Activated CD4-positive, alpha-beta T cell treated with anti-CD3 and anti-CD28 coated beads for 4 hours (primary cell): ENCODE results near the gene CFAP119.

Experiments
- DNase-seq, 2 donors: peaks; one replicate each; pipeline ENCODE4 v3.0.0-alpha.2; 2020

Gene CFAP119

DNA sequence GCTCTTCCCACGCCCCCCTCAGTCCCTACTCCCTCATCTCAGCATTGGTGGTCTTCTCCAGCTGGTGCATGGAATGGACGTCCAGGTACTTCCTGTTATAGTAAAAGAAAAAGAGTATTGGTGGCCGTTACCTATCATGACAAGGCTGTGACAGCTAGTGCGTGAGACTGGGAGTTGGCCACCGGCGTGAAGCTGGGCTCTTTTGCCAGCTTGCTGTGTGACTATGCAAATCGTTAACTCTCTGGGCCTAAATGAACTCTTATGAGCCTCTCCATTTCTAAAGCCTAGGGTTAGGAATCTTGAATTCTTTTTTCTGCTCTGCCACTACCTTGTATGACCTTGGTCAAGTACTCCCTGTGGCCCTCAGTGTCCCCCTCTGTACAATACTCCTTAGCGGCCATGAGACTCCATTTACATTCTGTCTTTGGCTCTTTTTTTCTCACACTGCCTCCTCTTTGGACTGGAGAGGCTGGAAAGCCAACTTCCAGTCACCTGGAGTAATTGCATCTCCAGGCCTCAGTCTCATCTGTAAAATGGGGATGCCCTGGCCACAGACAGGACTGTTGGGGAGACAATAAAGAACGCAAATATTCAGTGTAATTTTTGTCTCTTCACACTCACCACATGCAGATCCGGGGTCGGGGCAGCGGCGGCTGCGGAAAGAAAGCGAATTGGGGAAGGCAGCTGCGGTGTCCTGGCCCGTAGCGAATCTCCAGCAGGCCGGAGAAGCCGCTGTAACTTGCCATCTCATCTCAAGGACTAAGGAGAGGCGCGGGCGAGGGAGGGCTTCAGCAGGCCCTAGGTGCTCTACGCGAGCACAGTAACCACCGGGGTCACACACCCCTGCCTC, 1.1 kb downstream of the CFAP119 start:
- DNase-seq = no peak

DNA sequence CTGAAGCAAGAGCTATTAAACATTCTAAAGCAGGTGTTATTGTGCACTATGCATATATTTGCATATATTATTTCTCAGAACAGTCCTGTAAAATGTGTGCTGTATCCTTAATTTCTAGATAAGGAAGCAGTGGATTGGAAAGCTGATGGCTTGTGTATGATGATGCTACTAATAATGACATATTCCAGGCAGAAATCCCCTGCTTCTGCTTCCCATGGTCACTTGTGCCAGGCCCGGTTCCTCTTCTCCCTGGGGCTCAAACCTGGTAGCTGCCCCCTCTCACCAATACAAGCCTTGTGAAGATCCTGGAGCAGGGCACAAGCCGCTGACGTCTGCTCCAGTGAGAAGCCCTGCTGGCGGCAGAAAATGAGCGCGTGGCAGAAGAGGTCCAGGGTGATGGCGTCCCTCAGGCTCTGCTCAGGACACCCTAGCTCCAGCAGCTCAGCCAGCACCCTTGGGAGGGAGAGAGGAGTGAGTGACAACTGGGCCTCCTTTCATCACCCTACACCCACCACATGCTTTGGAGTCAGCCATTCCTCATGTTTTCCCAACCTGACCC, 1.8 kb downstream of the CFAP119 start:
- no peak for DNase-seq

DNA sequence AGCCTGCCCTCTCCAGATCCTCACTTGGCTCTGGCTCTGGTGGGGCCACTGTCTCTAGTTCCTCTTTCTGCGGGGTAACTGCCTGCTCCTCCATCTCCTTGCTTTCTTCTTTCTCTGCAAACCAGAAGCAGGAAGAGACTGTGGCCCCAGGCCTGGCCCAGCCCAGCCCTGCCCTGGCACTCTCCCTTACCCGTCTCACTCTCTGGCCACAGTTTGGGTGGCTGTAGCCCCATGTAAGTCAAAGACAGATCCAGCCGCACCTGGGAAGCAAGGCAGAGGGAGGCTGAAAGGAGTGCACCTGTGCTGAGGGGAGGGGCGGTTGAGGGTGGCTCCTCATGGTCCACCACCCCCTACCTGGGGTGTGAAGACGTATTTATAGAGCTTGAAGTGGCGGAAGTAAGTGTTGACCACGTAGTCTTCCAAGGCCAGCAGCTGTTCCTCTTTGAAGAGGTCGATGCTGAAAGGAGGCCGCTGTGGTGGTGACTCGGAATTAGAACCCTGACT, 2.8 kb downstream of the CFAP119 start:
- no peak for DNase-seq

DNA sequence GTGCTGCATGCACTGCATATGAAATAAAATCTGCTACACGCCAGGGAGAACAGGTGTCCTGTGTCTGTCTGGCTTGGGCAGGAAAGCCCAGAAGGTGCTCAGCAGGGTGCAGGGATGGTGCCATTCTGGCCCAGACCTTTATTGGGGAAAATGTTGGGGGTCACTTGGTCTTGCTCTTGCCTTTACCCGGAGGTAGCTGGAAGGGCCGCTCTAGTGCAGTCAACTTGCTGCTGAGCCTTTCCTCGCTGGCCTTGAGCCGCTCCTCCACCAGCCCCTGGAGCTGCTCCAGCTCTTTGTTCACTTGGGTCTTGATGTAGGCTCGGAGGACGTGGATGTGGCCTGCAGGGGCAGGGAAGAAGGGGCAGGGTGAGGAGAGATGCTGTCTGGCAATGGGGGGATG, 4.5 kb downstream of the CFAP119 start:
- DNase-seq = no peak

DNA sequence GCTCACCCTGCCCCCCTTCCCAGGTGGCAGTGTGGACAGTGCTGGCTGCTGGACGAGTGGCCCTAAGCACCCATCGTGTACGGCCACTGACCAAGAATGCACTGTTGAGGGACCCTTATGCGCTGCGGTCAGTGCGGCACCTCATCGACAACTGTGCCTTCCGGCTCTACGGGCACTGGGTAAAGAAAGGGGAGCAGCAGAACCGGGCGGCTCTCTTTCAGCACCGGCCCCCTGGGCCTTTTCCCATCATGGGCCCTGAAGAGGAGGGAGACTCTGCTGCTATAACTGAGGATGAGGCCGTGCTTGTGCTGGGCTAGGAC, 5.1 kb downstream of the CFAP119 start:
- DNase-seq = no peak

DNA sequence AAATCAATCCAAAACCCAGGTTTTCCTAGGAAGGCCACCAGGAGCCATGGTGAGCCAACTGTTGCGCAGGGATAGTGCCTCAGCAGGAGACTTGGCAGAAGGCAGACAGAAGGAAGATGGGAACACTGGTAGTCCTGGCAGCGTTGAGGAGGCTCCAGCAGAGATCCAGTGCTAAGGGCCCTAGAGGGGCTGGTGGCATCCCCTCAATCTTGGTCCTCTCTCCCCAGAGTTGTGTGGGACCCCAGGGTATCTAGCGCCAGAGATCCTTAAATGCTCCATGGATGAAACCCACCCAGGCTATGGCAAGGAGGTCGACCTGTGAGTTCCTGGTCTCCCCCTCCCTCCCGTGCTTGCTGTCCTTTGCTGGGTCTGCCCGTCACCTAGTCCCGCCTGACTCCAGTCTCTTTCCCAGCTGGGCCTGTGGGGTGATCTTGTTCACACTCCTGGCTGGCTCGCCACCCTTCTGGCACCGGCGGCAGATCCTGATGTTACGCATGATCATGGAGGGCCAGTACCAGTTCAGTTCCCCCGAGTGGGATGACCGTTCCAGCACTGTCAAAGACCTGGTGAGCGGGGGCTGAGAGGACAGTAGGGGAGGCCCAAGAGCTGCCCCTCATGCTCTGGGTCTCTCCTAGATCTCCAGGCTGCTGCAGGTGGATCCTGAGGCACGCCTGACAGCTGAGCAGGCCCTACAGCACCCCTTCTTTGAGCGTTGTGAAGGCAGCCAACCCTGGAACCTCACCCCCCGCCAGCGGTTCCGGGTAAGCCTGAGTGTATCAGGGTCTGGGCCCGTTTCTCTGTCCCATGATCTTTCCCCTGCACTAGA, 5.7 kb downstream of the CFAP119 start:
- no peak for DNase-seq

DNA sequence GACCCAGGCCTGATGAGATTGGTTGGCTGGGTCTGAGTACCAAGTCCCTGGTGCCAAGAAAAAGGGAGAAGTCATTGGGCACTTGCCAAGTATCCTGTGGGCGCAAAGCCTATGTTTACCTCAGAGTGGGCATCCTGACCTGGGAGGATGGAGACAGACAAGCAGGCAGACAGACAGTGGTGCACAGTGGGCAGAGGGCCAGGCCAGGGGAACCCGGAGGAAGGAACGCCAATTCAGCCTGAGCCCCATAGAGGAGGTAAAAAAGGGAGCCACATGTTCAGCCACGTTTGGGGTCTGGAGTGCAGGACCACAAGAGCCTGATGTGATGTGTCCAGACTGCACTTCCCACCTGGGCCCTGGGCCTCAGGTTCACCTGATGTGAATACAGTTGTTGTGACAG, 8.3 kb downstream of the CFAP119 start:
- DNase-seq = no peak

DNA sequence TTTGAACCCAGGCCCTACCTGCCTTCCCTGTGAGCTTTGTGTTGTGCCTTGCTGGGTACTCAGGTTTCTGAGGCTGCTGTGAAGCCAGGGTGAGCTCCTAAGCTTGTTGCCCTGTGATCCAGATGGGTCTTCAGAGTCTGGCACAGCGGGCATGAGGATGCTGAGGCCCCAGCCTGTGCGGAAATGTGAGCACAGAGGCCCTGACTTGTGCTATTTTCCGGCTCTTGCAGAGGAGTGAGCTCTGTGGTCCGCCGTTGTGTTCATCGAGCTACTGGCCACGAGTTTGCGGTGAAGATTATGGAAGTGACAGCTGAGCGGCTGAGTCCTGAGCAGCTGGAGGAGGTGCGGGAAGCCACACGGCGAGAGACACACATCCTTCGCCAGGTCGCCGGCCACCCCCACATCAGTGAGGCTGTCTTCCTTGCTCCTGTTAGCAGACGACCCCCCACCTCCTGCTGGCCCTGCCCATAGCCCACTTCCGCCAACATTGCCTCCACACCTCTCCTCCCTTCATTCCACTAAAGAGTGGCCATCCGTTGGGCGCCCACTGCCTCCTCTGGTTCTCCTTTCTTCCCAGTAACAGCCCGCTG, 10.9 kb downstream of the CFAP119 start:
- no peak for DNase-seq

DNA sequence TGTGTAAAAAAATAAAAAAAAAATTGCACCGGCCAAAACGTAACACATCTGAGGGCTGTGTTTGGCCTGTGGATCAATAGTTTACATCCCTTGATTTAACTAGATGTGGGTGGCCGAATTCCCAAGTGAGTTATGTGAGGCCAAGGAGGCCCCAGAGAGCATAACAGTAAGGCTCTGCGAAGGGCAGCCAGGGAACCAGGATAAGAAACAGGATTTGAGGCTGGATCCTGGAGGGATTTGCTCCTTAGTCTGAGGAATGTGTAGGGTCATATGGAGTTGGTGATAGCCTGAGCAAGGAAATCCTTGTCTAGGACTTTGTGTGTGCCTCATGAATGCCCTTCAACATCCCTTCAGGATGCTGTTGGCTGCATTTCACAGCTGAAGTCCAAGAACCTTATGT, 11.7 kb downstream of the CFAP119 start:
- DNase-seq = no peak

DNA sequence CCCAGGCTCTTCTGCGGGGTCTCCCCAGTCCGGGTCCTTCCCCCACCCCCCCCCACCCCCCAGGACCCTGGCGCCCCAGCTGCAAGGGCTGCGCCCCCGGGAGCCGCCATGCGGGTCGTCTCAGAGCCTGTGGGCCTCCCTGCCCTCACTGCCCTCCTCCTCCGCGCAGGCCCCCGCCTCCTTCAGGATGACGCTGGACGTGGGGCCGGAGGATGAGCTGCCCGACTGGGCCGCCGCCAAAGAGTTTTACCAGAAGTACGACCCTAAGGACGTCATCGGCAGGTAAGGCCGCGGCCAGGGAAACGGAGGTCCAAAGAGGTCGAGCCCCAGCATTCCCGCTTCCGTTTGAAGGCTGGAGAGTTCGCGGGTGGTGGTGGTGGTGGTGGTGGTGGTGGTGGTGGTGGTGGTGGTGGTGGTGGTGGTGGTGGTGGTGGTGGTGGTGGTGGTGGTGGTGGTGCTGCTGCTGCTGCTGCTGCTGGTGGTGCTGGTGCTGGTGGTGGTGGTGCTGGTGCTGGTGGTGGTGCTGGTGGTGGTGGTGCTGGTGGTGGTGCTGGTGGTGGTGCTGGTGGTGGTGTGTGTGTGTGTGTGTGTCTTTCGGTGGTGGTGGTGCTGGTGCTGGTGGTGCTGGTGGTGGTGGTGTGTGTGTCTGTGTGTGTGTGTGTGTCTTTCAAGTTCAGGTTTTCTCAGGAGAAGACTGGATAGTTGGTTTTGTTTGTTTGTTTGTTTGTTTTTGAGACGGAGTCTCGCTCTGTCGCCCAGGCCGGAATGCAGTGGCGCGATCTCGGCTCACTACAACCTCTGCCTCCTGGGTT, 13.0 kb downstream of the CFAP119 start:
- DNase-seq = peak in 1 of 2 donors; percentile 10

DNA sequence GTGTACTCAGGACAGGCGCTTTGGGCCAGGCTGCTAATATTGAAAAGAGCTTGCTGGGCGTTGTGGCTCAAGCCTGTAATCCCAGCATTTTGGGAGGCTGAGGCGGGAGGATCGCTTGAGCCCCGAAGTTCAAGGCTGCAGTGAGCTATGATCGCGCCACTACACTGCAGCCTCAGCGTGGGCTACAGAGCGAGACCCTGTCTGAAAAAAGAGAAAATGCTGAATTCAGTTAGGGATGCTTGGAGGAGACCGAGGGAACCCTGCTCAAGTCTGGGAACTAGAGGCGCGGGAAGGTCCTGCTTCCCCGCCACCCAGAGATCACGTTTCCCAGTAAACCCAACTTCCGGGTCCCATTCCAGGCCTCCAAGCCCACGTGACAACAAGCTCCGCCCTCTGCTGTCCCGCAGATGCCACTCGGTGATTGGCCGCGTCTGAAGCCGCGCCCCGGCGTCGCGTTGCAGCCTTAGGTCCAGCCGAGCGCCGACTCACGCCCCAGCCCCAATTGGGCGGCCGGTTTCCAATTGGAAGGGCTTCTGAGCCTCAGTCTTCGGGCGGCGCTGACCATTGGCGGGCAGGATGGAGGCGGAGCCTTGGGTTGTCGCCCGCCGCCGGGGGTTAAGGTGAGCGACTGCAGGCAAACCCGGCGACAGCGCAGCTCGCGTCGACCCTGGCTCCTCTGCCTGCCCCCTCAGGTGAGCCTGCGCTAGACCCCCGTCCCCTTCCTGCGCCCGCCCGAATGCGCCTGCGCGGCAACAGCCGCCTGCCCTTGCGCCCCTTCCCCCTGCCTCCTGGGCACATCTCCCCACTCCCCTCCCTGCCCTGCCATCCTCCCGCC, 13.8 kb downstream of the CFAP119 start, which contains the start of gene PHKG2:
PHKG2 (plus strand) TSS at position 627 of the 835 bp plus-strand sequence. CDS start 396 bp downstream, outside the sequence.
- peak; percentile 86 to 87 for DNase-seq

DNA sequence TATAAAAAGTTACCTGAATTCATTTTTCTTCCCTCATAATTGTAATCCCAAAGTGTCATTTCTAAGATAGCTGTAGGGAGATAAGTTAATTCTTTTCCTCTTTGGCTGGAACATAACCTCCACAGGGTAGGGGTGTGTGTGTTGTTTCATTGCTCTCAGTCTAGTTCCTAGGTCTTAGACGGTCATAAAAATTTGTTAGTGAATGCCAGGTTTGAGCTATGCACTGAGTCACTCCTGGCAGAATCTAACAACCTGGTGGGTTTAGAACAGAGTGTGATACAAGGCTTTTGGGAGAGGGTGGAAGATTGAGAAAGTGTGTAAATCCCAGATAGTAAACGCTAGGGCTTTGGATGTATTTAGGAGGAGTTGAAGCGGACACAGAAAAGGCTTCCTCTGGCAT, 14.5 kb downstream of the CFAP119 start:
- DNase-seq = no peak

DNA sequence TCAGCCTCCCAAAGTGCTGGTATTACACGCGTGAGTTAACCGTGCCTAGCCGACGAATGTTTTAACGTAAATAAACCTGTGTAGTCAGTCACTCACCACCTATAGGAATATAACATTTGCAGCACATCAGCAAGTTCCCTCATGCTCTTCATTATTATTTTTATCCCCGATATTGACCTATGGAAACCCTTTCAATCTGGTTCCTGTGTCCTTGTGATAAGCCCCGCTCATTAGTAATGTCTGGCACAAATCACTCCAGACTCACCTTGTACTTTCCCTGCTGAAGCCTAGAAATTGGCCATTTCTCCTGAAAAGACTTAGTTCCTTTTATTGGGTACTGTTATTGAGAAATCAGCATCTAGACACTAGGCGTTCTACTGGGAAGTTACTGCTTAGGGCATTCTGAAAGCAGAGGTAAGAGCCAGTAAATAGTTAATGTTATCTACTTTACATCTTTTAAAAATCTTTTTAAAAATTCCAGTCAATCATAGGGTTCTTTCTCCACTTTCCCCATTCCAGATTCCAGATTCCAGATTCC, 15.2 kb downstream of the CFAP119 start:
- DNase-seq = no peak

DNA sequence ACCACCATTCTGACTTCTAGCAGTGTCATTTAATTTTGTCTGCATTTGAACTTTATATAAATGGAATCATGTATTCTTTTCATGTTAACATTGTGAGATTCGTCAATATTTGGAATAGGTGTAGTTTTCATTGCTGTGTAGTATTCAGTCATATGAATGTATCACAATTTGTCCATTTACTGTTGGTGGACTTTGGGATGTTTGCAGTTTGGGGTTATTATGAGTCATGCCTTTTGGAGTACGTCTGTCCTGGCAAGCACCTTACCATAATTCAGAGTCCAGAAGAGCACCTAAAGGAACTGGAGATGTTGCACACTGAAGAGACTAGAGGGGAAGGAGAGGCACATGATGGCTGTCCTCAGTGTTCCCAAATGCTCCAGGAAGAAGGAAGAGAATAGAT, 16.8 kb downstream of the CFAP119 start:
- DNase-seq = no peak

DNA sequence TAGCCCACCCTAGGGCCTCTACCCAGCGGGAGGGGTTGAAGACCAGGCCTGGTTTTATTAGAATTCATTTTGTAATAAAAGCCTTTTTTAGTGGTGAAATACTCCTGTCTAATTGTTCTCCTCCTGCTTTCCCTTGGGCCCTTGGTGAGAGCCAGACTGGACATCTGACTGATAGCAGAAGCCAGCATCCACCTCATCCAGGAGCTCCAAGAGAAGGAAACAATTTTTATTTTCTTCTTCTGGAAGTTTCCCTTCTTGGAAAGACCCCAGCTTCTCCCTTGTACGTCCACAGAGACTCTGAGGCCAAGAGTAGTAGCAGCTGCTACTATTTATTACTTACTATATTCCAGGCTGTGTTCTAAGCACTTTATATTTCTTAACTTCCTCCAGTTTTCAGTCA, 17.7 kb downstream of the CFAP119 start:
- no peak for DNase-seq

DNA sequence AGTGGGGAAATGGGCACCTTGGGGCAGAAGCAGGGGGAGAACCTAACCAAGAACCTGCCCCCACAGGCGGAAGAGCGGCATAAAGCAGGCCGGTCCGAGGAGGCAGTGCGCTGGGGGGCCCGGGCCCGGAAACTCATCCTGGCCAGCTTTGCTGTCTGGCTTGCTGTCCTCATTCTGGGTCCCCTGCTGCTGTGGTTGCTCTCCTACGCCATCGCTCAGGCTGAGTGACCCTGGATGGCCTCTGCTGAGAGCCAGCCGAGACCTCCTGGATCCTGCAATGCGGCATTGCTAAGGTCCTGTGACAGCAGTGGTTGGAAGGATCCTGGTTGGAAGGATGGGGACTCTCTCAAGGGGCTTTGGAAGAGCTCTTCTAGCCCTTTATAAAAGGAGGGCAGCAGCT, 18.1 kb downstream of the CFAP119 start:
- DNase-seq = no peak

DNA sequence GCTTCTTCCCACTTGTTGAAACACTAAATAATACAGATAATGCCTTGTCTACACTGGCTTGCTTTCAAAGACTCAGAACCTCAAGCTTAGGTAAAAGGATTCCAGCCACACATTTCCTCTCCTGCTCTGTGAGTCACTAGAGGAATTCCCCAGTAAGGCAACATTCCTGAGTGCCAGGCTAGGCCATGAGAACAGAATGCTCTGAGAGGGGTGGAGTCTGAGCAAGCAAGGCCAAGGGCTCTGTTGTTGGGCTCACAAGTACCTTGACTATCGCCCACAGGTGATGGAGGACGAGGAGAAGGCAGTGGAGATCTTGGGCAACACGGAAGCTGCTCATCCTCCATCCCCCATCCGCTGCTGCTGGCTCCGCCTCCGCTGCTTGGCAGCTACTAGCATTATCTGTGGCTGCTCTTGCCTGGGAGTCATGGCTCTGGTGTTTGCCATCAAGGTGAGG, 20.4 kb downstream of the CFAP119 start:
- DNase-seq = no peak

DNA sequence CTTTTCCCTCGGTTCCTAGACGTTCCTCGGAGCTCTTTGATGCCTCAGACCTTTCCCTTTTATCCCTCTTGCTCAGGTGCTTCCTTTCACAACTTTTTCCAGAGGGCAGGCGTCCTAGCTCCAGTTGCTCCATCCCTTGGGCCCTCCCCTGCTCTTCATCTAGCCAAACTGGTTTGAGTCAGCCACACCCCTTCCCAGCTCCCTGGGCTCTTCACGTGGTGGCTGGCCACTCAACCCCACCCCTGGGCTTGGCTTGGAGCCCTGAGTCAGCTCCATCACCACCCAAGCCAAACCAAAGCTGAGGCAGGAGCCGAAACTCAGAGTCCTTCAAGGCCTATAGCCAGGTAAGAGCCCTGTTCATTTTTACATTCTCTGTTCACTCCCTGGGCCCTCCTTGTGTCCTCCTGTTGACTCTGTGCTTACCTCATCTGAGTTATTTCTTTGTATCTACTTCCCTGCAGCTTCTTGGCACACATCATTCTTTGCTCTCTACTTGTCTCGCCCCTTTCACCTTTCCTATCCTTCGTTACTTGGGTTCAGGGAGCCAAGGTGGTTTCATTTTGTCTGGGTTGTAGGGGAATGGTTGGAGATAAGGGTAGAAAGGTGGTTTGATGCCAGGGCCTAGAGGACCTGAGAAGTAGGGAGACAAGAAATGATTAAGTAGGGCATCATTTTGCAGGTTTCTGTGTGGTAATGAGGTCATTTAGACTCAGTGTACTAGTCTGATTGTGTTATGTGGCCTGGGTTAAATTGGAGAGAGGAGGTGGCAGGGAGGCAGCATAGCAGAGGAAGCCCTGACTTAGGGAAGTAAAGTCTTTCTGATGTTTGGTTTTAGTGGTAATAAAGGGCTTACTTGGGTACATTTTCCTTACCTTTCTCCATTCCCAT, 21.3 kb downstream of the CFAP119 start:
- no peak for DNase-seq

DNA sequence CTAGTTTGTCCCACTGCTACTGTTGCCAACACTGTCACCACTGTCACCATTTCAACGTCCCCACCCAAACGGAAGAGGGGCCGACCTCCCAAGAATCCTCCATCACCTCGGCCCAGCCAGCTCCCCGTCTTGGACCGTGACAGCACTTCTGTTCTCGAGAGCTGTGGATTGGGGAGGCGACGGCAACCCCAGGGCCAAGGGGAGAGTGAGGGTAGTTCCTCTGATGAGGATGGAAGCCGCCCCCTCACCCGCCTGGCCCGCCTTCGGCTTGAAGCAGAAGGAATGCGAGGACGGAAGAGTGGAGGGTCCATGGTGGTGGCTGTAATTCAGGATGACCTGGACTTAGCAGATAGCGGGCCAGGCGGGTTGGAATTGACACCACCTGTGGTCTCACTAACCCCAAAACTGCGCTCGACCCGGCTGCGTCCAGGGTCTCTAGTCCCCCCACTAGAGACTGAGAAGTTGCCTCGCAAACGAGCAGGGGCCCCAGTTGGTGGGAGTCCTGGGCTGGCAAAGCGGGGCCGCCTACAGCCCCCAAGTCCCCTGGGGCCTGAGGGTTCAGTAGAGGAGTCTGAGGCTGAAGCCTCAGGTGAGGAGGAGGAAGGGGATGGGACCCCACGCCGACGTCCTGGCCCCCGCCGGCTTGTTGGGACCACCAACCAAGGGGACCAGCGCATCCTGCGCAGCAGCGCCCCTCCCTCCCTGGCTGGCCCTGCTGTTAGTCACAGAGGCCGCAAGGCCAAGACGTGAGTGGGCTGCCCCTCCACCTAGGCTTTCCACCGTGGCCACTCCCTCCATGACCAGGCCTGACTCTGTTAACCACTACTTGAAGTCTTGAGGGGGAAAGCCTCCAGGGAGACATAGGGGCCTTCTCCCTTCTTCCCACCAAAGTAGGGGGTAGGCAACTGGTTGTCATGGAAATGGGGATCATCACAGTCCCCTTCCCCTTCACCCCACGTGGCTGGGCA, 22.6 kb downstream of the CFAP119 start:
- DNase-seq = no peak
